IMR-90 (cell line): Measurements from ENCODE around the gene CCDC198. TPM values are rescaled to one million over a fixed set of nuclear protein-coding genes. Genes with fewer than 3 reads are reported as not detected.

Source experiments
- ATAC-seq: fragments of 200-7000 bp; cut with Tn5 transposase; 2 replicates; pipeline ENCODE4 v1.9.1; 2020; ENCODE audit warnings: low read depth, mild to moderate bottlenecking, moderate library complexity
- BruUV-seq: library from RNA; stranded (reverse); fragments of 400-500 nt; replicated peaks from 2 replicates; lab custom pipeline; 2021; lab: Mats Ljungman, UMichigan
- CTCF ChIA-PET: fragments of 300-600 bp; formaldehyde crosslinking; extraction: SDS; loops from one replicate; lab custom pipeline; 2021; ENCODE audit warnings: antibody characterized with exemption; lab: Yijun Ruan, JAX
- POLR2A ChIA-PET: fragments of 300-600 bp; sonication (Branson Sonifier 250); formaldehyde crosslinking; loops from one replicate; lab custom pipeline; 2022; ENCODE audit warnings: antibody characterized with exemption; ENCODE audit not compliant: unreplicated experiment; lab: Charles Lee
- DNase-seq: peaks from one replicate; pipeline ENCODE4 v3.0.0; 2013
- H2AFZ ChIP-seq: replicated peaks from 2 replicates; pipeline ENCODE3; 2013; ENCODE audit warnings: low read length, mild to moderate bottlenecking; ENCODE audit not compliant: poor library complexity
- H2AK5ac ChIP-seq: 2 replicates; pipeline ENCODE4 v1.6.1; 2013; ENCODE audit warnings: low read depth, low read length, inconsistent platforms
- H2AK9ac ChIP-seq: replicated peaks from 2 replicates; pipeline ENCODE3; 2013; ENCODE audit warnings: mild to moderate bottlenecking, low read depth, low read length, moderate library complexity; ENCODE audit not compliant: poor library complexity
- H2BK120ac ChIP-seq: 2 replicates; pipeline ENCODE4 v1.6.1; 2013; ENCODE audit warnings: low read depth, low read length, inconsistent platforms
- H2BK15ac ChIP-seq: 3 replicates; pipeline ENCODE4 v1.6.1; 2013; ENCODE audit warnings: low read depth, low read length, inconsistent platforms
- H2BK20ac ChIP-seq: 2 replicates; pipeline ENCODE4 v1.6.1; 2013; ENCODE audit warnings: low read depth, mild to moderate bottlenecking, inconsistent platforms, low read length, moderate library complexity
- H2BK5ac ChIP-seq: 2 replicates; pipeline ENCODE4 v1.6.1; 2013; ENCODE audit warnings: mild to moderate bottlenecking, low read depth, low read length, inconsistent platforms; ENCODE audit not compliant: poor library complexity, severe bottlenecking
- H3K14ac ChIP-seq: replicated peaks from 2 replicates; pipeline ENCODE4 v1.6.1; 2013; ENCODE audit warnings: low read depth, low read length, inconsistent platforms
- H3K18ac ChIP-seq: 2 replicates; pipeline ENCODE4 v1.6.1; 2013; ENCODE audit warnings: low read depth, low read length, control low read depth
- H3K23ac ChIP-seq: 2 replicates; pipeline ENCODE4 v1.6.1; 2013; ENCODE audit warnings: low read depth, low read length, inconsistent platforms
- H3K27ac ChIP-seq: 2 replicates; pipeline ENCODE4 v1.5.1; 2013; ENCODE audit warnings: mild to moderate bottlenecking, control low read depth, low read length; ENCODE audit not compliant: insufficient read depth
- H3K27me3 ChIP-seq: 2 replicates; pipeline ENCODE4 v1.6.1; 2013; ENCODE audit warnings: low read length; ENCODE audit not compliant: control insufficient read depth, insufficient read depth
- H3K36me3 ChIP-seq: 2 replicates; pipeline ENCODE4 v1.6.1; 2013; ENCODE audit warnings: low read length, mixed read lengths; ENCODE audit not compliant: control insufficient read depth, insufficient read depth
- H3K4ac ChIP-seq: 2 replicates; pipeline ENCODE4 v1.6.1; 2013; ENCODE audit warnings: low read depth, low read length, inconsistent platforms
- H3K4me1 ChIP-seq: 2 replicates; pipeline ENCODE4 v1.6.1; 2013; ENCODE audit warnings: low read length, mixed read lengths; ENCODE audit not compliant: control insufficient read depth, insufficient read depth
- H3K4me2 ChIP-seq: 2 replicates; pipeline ENCODE4 v1.6.1; 2013; ENCODE audit warnings: low read depth, mild to moderate bottlenecking, control low read depth, low read length, moderate library complexity
- H3K4me3 ChIP-seq: 2 replicates; pipeline ENCODE4 v1.5.1; 2013; ENCODE audit warnings: low read depth, mild to moderate bottlenecking, control low read depth, low read length, moderate library complexity; ENCODE audit not compliant: insufficient read depth
- H3K56ac ChIP-seq: 2 replicates; pipeline ENCODE4 v1.6.1; 2013; ENCODE audit warnings: low read length, inconsistent platforms; ENCODE audit not compliant: insufficient read depth; ENCODE audit errors: extremely low read depth
- H3K79me1 ChIP-seq, 2 experiments: 2 replicates each; pipeline ENCODE4 v1.6.1; 2013; ENCODE audit warnings: low read length in 2 of 2, inconsistent platforms in 1 of 2, low read depth in 1 of 2
- H3K9ac ChIP-seq: 2 replicates; pipeline ENCODE4 v1.6.1; 2013; ENCODE audit warnings: low read depth, low read length, control low read depth
- H3K9me1 ChIP-seq: 2 replicates; pipeline ENCODE4 v1.6.1; 2013; ENCODE audit warnings: low read length, inconsistent platforms; ENCODE audit not compliant: insufficient read depth
- H3K9me3 ChIP-seq: 2 replicates; pipeline ENCODE4 v1.6.1; 2013; ENCODE audit warnings: low read length; ENCODE audit not compliant: control insufficient read depth, insufficient read depth
- H4K20me1 ChIP-seq: 2 replicates; pipeline ENCODE4 v1.6.1; 2013; ENCODE audit warnings: low read length, inconsistent platforms; ENCODE audit not compliant: insufficient read depth
- H4K5ac ChIP-seq: 2 replicates; pipeline ENCODE4 v1.6.1; 2013; ENCODE audit warnings: mild to moderate bottlenecking, low read depth, low read length, control low read depth
- H4K8ac ChIP-seq, 2 experiments: 2 replicates each; pipeline ENCODE4 v1.6.1; 2013; ENCODE audit warnings: low read depth in 2 of 2, low read length in 2 of 2, control low read depth in 1 of 2, inconsistent platforms in 1 of 2
- H4K91ac ChIP-seq: 2 replicates; pipeline ENCODE4 v1.6.1; 2013; ENCODE audit warnings: low read depth, low read length, inconsistent platforms; ENCODE audit not compliant: insufficient read depth
- BHLHE40 ChIP-seq: fragments of 150-350 bp; IDR thresholded peaks from 2 replicates; pipeline ENCODE4 v1.6.1; 2016; ENCODE audit warnings: mild to moderate bottlenecking, low read depth, low read length
- CEBPB ChIP-seq: IDR thresholded peaks from 2 replicates; pipeline ENCODE4 v1.6.1; 2012; ENCODE audit warnings: low read depth, low read length, improper control_type of control experiment
- CHD1 ChIP-seq: IDR thresholded peaks from 2 replicates; pipeline ENCODE4 v1.6.1; 2012; ENCODE audit warnings: low read depth, low read length, improper control_type of control experiment
- CTCF ChIP-seq: conservative IDR thresholded peaks from 2 replicates; pipeline ENCODE4 v1.5.1; 2012; ENCODE audit warnings: mild to moderate bottlenecking, low read depth, low read length, improper control_type of control experiment
- FOS ChIP-seq: fragments of 150-350 bp; IDR thresholded peaks from 2 replicates; pipeline ENCODE4 v1.6.1; 2016; ENCODE audit warnings: low read depth, low read length
- MAFK ChIP-seq: IDR thresholded peaks from 2 replicates; pipeline ENCODE4 v1.6.1; 2012; ENCODE audit warnings: low read depth, low read length, improper control_type of control experiment
- MAZ ChIP-seq: IDR thresholded peaks from 2 replicates; pipeline ENCODE4 v1.6.1; 2012; ENCODE audit warnings: low read depth, mild to moderate bottlenecking, low read length, improper control_type of control experiment, moderate library complexity, borderline replicate concordance
- NFE2L2 ChIP-seq: fragments of 150-350 bp; IDR thresholded peaks from 2 replicates; pipeline ENCODE4 v1.6.1; 2016; ENCODE audit warnings: low read depth, mild to moderate bottlenecking, low read length
- POLR2A ChIP-seq: IDR thresholded peaks from 2 replicates; pipeline ENCODE4 v1.6.1; 2012; ENCODE audit warnings: mild to moderate bottlenecking, low read depth, low read length
- RAD21 ChIP-seq: IDR thresholded peaks from 2 replicates; pipeline ENCODE4 v1.6.1; 2012; ENCODE audit warnings: low read length, improper control_type of control experiment
- RCOR1 ChIP-seq: IDR thresholded peaks from 2 replicates; pipeline ENCODE4 v1.6.1; 2012; ENCODE audit warnings: mild to moderate bottlenecking, low read length, improper control_type of control experiment; ENCODE audit not compliant: insufficient replicate concordance
- SMC3 ChIP-seq: fragments of 150-350 bp; IDR thresholded peaks from 2 replicates; pipeline ENCODE4 v1.6.1; 2016; ENCODE audit warnings: low read depth, mild to moderate bottlenecking, antibody characterized with exemption, low read length, moderate library complexity
- WGBS, 2 experiments: methylation state at CpG; one replicate each; pipeline versions ENCODE4 v1.1.5 to v1.1.7; 2013; ENCODE audit warnings: missing lambda C conversion rate in 2 of 2; ENCODE audit not compliant: insufficient read length in 1 of 2; ENCODE audit errors: extremely low coverage in 2 of 2; 5-methylcytosine and 5-hydroxymethylcytosine counted together
- dilution Hi-C: fragments of 300-500 bp; cut with HindIII; formaldehyde crosslinking; loops from one replicate; pipeline ENCODE4 v1.14.3; 2018; ENCODE audit warnings: low sequenced_read_pairs; ENCODE audit not compliant: unreplicated experiment
- in situ Hi-C: fragments of 300-500 bp; cut with MboI; formaldehyde crosslinking; loops from 3 replicates; pipeline ENCODE4 v1.14.3; 2019; ENCODE audit warnings: low sequenced_read_pairs, inconsistent platforms, mixed read lengths
- intact Hi-C: fragments of 100-400 bp; cut with micrococcal nuclease; formaldehyde crosslinking; loops from 2 replicates; pipeline ENCODE4 v1.10.0; 2022
- polyA plus RNA-seq, 3 experiments: library from polyadenylated mRNA; depleted of rRNA; stranded (reverse); fragments of >200 nt; gene quantifications; 2 replicates each; pipeline ENCODE4 v1.2.3, GENCODE V29; 2012; ENCODE audit warnings: low replicate concordance in 1 of 3
- total RNA-seq: library from RNA; depleted of rRNA; stranded (reverse); fragments of >200 nt; gene quantifications from 2 replicates; pipeline ENCODE4 v1.2.3, GENCODE V29; 2012

The CCDC198 gene
- total and polyA plus RNA-seq, 2 of the 4 experiments (the other 2 are of a cell fraction): not detected

DNA sequence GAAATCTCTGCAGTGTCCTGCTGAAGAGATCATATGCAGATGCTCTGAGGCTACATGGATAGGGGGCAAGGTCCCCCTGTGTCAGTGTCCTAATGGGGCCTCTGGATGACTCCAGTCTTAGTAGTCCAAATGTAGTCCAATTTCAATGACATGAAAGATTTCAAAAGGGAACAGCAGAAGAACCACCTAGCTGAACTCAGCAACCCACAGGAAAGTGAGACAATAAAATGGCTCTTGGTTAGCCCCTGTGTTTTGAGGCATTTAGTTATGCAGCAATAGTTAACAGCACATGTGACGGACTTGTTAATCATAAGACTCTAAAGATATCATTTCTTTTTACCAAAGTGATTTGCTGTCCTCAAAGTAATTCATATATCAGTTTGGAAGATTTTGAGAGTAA, 22.7 kb downstream of the CCDC198 start:
- Histone ChIP-seq H4K20me1 (no peaks in the 10 kb centered on the region), H3K9ac (no peak overlapping the region), H3K4me2 (no peak overlapping the region), H3K79me1 (no peaks in the 10 kb centered on the region), H3K36me3 (no peaks in the 10 kb centered on the region), H2BK20ac (no peak overlapping the region), H2AK5ac (no peak overlapping the region), H2BK120ac (no peak overlapping the region), H2BK5ac (no peak overlapping the region), H3K4ac (no peak overlapping the region), H4K91ac (no peak overlapping the region), H2BK15ac (no peak overlapping the region), H2AK9ac (no peak overlapping the region), H3K14ac (no peak overlapping the region), H3K27me3 (no peaks in the 10 kb centered on the region), H3K23ac (no peak overlapping the region), H4K5ac (no peak overlapping the region), H3K27ac (no peak overlapping the region), H3K9me1 (no peaks in the 10 kb centered on the region), H2AFZ (no peak overlapping the region), H3K18ac (no peak overlapping the region), H3K4me3 (no peak overlapping the region), H3K4me1 (no peaks in the 10 kb centered on the region), H3K56ac (no peak overlapping the region), H3K9me3 (no peaks in the 10 kb centered on the region), H4K8ac (no peak overlapping the region)
- POLR2A ChIA-PET: no interaction called here
- BruUV-seq: no TSS peak
- intact Hi-C loops: no loop called here
- TF ChIP-seq CTCF: no peak
- no peak for TF ChIP-seq RCOR1
- TF ChIP-seq NFE2L2: no peak
- no peak for TF ChIP-seq RAD21
- no peak for TF ChIP-seq BHLHE40
- TF ChIP-seq POLR2A: no peak
- no peak for TF ChIP-seq FOS
- TF ChIP-seq CHD1: no peak
- no peak for TF ChIP-seq CEBPB
- TF ChIP-seq MAFK: no peak
- no peak for TF ChIP-seq SMC3
- TF ChIP-seq MAZ: no peak
- dilution Hi-C loops: no loop called here
- WGBS, 2 experiments: no CpG with 5 or more reads among the region's 1 CpG
- ATAC-seq: no peak
- in situ Hi-C loops: no loop called here
- no peak for DNase-seq
- CTCF ChIA-PET: no interaction called here
